ENCODE data around the gene AQP5.
"Not testable (repeated sequence)": the region's sequence is repeated elsewhere in the genome, so short reads cannot be mapped to it uniquely, and the experiment has no call there.

The AQP5 gene

GRCh38 chr12:49984476-49985359 lies 23.0 kb downstream of the AQP5 start:
- Histone ChIP-seq H3K4me1 (peaks cover 88% of the 10 kb centered on the region), H3K36me3 (peaks cover 32% of the 10 kb centered on the region), H3K27me3 (no peaks in the 10 kb centered on the region), H3K9me3 (no peaks in the 10 kb centered on the region), H3K4me3 (ENCODE audit: low read depth, low read length) (no peak overlapping the region)
- TF ChIP-seq CTCF (IDR thresholded peaks at IDR 0.05; ENCODE audit: low read depth, low read length), result no peak
- DNase-seq, result peak; percentile 61

GRCh38 chr12:49985981-49986380 lies 24.3 kb downstream of the AQP5 start:
- H3K27me3 ChIP-seq, result no peaks in the 10 kb centered on the region
- H3K9me3 ChIP-seq, result no peaks in the 10 kb centered on the region
- peaks cover 45% of the 10 kb centered on the region for H3K36me3 ChIP-seq
- no peak overlapping the region for H3K4me3 ChIP-seq (ENCODE audit: low read depth, low read length)
- TF ChIP-seq CTCF (IDR thresholded peaks at IDR 0.05; ENCODE audit: low read depth, low read length), result no peak
- peaks cover 75% of the 10 kb centered on the region for H3K4me1 ChIP-seq
- no peak for DNase-seq

- not testable (repeated sequence) for H3K4me3 ChIP-seq (ENCODE audit: low read depth, low read length); H3K27me3 ChIP-seq; H3K9me3 ChIP-seq; DNase-seq
- peaks cover 70% of the 10 kb centered on the region for H3K4me1 ChIP-seq
- peaks cover 47% of the 10 kb centered on the region for H3K36me3 ChIP-seq
These were observed 24.8 kb downstream of the AQP5 start for GRCh38 chr12:49986476-49986875.

GRCh38 chr12:49987625-49988303 lies 26.1 kb downstream of the AQP5 start:
- Histone ChIP-seq H3K4me1 (peaks cover 59% of the 10 kb centered on the region), H3K9me3 (no peaks in the 10 kb centered on the region), H3K36me3 (peaks cover 60% of the 10 kb centered on the region), H3K4me3 (ENCODE audit: low read depth, low read length) (no peak overlapping the region), H3K27me3 (no peaks in the 10 kb centered on the region)
- peak; percentile 32 for TF ChIP-seq CTCF (IDR thresholded peaks at IDR 0.05; ENCODE audit: low read depth, low read length)
- DNase-seq, result peak; percentile 61

- not testable (repeated sequence) for H3K4me3 ChIP-seq (ENCODE audit: low read depth, low read length); DNase-seq; H3K27me3 ChIP-seq; H3K9me3 ChIP-seq
- H3K4me1 ChIP-seq, result peaks cover 45% of the 10 kb centered on the region
- H3K36me3 ChIP-seq, result peaks cover 76% of the 10 kb centered on the region
These were observed 27.7 kb downstream of the AQP5 start for GRCh38 chr12:49989400-49989799.

GRCh38 chr12:49990273-49990672 lies 28.6 kb downstream of the AQP5 start:
- Histone ChIP-seq H3K27me3 (no peaks in the 10 kb centered on the region), H3K9me3 (no peaks in the 10 kb centered on the region), H3K36me3 (peaks cover 81% of the 10 kb centered on the region), H3K4me1 (peaks cover 36% of the 10 kb centered on the region), H3K4me3 (ENCODE audit: low read depth, low read length) (no peak overlapping the region)
- TF ChIP-seq CTCF (IDR thresholded peaks at IDR 0.05; ENCODE audit: low read depth, low read length), result no peak
- no peak for DNase-seq

- no peak for DNase-seq
- Histone ChIP-seq H3K4me1 (no peaks in the 10 kb centered on the region), H3K4me3 (ENCODE audit: low read depth, low read length) (no peak overlapping the region), H3K36me3 (peaks cover 95% of the 10 kb centered on the region), H3K27me3 (no peaks in the 10 kb centered on the region), H3K9me3 (no peaks in the 10 kb centered on the region)
- no peak for TF ChIP-seq CTCF (IDR thresholded peaks at IDR 0.05; ENCODE audit: low read depth, low read length)
These were observed 36.8 kb downstream of the AQP5 start for GRCh38 chr12:49998453-49998852.
